ENCODE measurements around the gene UQCRH.
A peak's percentile ranks its signal among the peaks of the same experiment; 100 is the strongest.

Gene UQCRH

GRCh38 chr1:46284058-46284457, 19.4 kb upstream of the UQCRH start:
- DNase-seq (ENCODE audit: low read depth, low spot score) = no peak
- in situ Hi-C loops (cut with HindIII; ENCODE audit: low sequenced_read_pairs) = no loop called here
- no peak for TF ChIP-seq CTCF (IDR thresholded peaks at IDR 0.05; ENCODE audit: low read depth, low read length)
- no peak overlapping the region for H3K4me3 ChIP-seq (ENCODE audit: low read depth, low read length)

GRCh38 chr1:46284597-46285564, 18.6 kb upstream of the UQCRH start:
- DNase-seq (ENCODE audit: low read depth, low spot score) = no peak
- no peak for TF ChIP-seq CTCF (IDR thresholded peaks at IDR 0.05; ENCODE audit: low read depth, low read length)
- no peak overlapping the region for H3K4me3 ChIP-seq (ENCODE audit: low read depth, low read length)
- in situ Hi-C loops (cut with HindIII; ENCODE audit: low sequenced_read_pairs) = no loop called here

DNA sequence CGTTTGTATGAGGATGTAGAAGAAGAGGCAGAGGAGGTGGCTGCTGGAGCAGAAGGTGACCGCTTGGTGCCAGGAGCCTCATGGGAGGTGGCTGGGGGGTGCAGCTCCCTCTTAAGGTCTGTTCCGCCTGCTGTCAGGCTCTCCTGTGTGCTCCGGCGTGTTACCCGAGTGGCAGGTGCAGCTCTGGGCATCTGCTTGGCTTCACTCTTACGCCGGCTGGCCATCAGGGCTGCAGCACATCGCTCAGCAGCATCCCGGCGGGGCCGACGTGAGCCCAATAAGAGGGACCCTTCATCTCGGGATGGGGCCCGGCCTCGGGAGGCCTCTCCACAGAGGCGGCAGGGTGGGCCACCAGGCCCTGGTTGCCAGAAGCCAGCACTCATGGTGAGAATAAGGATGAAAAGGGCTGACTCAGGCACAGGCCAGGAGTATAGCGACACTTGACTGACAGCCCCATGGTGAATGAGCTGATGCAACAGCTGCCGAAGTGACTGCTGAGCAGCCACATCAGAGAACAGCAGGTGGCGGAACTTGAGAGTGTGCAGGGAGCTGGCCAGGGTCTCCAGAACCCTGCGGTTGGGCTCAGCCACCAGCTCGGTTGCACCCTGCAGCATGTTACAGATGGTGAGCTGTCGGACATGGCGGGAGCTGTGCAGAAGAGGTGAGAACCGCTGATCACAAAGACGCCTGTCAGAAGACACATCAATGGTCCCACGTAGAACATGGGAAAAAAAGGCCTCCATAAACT, 17.6 kb upstream of the UQCRH start:
- in situ Hi-C loops (cut with HindIII; ENCODE audit: low sequenced_read_pairs) = no loop called here
- no peak overlapping the region for H3K4me3 ChIP-seq (ENCODE audit: low read depth, low read length)
- TF ChIP-seq CTCF (IDR thresholded peaks at IDR 0.05; ENCODE audit: low read depth, low read length) = no peak
- no peak for DNase-seq (ENCODE audit: low read depth, low spot score)

DNA sequence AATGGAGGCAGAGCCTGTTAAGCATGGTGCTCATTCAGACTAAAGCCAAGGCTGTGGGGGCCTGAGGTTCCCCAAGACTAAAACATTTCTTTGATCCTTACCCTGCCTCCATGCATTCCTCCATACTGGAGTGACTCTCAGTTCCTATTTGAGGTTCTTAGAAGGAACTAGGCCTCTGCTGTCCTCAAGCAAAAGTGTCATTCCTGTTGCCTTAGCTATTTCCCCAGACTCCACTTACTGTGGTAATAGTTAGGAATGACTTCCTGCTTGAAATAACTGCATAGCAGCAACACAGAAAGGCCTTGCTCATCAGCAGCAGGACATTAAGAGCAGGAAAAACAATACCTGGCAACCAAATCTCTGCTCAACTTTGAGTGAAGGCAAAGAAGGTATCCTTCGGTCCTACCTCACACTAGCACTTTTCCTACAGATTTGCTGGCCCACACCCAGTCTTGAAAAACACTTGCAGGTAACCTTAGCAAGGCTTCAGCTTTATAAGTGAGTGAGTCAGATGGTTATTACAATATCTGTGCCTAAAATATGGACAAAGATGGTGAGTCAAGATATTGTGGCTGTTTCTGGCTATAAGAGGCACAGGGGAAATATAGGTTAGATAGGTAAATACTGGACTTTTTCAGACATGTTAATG, 14.9 kb upstream of the UQCRH start:
- H3K4me3 ChIP-seq (ENCODE audit: low read depth, low read length) = no peak overlapping the region
- DNase-seq (ENCODE audit: low read depth, low spot score) = peak; percentile 50
- no peak for TF ChIP-seq CTCF (IDR thresholded peaks at IDR 0.05; ENCODE audit: low read depth, low read length)
- in situ Hi-C loops (cut with HindIII; ENCODE audit: low sequenced_read_pairs) = no loop called here

GRCh38 chr1:46289134-46289494, 14.4 kb upstream of the UQCRH start:
- TF ChIP-seq CTCF (IDR thresholded peaks at IDR 0.05; ENCODE audit: low read depth, low read length) = no peak
- in situ Hi-C loops (cut with HindIII; ENCODE audit: low sequenced_read_pairs) = no loop called here
- H3K4me3 ChIP-seq (ENCODE audit: low read depth, low read length) = no peak overlapping the region
- DNase-seq (ENCODE audit: low read depth, low spot score) = no peak

DNA sequence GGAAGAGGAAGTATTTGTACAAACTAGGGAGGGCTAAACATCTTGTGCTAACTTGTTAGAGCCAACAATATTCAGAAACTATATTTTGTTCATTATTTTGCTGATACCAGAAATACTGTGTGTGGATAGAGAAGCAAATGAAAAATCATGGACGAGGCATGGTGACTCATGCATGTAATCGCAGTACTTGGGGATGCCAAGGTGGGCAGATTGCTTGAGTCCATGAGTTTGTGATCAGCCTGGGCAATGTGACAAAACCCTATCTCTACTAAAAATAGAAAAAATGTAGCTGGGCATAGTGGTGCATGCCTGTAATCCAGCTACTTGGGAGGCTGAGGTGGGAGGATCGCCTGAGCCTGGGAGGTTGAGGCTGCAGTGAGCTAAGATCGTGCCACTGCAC, 13.5 kb upstream of the UQCRH start:
- no peak for DNase-seq (ENCODE audit: low read depth, low spot score)
- no peak overlapping the region for H3K4me3 ChIP-seq (ENCODE audit: low read depth, low read length)
- in situ Hi-C loops (cut with HindIII; ENCODE audit: low sequenced_read_pairs) = no loop called here
- no peak for TF ChIP-seq CTCF (IDR thresholded peaks at IDR 0.05; ENCODE audit: low read depth, low read length)

Measured in astrocyte of the spinal cord (primary cell).